Measurements from ENCODE around the gene ZCCHC24.

ZCCHC24 gene

DNA sequence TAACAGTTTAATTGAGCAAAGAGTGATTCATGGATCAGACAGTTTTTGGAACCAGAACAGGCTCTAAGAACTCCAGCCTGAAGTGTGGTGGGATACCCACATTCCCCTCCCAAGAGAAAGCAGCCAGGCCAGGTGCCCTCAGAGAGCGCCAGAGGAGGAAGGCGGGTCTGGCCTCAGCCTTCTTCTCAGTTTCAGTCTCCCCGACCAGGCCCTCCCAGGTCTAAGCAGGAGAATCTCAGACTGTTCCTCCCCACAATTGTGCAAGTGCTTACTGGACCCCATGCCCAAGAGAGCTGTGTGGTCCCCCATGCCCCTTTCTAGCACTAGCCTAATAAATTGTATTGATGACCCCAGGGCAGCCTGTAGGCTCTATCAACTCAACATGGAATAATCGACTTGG is 72.6 kb downstream of the ZCCHC24 start:
- no peak for DNase-seq (ENCODE audit: low read depth in 1 of 2, low spot score in 1 of 2)

DNA sequence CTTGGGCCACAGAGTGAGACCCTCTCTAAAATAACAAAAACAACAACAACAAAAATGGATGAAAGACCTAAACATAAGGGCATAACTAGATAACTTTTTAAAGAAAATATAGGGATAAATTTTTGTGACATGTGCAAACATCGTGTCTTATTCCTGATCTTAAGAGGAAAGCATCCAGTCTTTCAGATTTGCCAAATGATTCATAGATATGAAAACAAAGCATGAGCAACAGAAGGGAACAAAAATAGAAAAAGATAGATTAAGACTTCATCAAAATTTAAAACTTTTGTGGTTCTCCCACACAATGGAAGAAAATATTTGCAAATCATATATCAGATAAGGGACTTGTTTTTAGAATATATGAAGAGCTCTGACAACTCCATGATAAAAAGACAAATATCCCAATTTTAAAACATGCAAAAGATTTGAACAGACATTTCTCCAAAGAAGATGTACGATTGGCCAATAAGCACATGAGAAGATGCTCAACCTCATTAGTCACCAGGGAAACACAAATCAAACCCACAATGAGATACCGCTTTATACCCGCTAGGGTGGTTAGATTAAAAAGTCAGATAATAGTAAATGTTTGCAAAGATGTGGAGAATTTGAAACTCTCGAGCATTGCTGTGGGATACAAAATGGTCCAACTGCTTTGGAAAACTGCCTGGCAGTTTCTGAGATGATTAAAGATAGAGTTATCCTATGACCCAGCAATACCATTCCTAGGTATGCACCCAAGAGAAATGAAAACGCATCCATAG is 77.8 kb downstream of the ZCCHC24 start:
- DNase-seq (ENCODE audit: low read depth in 1 of 2, low spot score in 1 of 2): no peak

DNA sequence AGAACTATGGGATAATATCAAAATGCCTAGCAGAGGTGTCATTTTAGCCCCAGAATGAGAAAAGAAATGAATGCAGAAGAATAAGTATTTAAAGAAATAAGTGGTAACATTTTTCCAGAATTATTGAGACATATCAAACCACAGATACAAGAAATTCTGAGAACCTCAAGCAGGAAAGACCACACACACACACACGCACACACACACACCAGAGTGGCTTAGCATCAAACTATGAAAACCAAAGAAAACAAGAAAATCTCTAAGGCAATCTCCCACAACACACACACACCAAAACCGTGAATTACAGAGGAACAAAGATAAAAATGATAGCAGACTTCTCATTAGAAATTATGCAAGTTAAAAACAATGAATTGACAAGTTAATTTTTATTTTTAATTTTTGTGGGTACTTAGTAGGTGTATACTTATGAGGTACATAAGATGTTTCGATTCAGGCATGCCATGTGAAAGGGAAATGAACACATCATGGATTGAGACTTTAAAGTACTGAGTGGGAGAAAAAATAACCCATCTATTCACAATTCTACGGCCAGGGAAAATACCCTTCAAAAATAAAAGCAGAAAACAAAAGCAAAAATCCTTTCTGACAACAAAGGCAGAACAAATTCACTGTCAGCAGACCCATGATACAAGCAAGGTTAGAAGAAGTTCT is 83.6 kb downstream of the ZCCHC24 start:
- no peak for DNase-seq (ENCODE audit: low read depth in 1 of 2, low spot score in 1 of 2)

- DNase-seq (ENCODE audit: low read depth in 1 of 2, low spot score in 1 of 2): no peak
Measured at GRCh38 chr10:79360499-79361342, 84.7 kb downstream of the ZCCHC24 start.

- DNase-seq (ENCODE audit: low read depth in 1 of 2, low spot score in 1 of 2): no peak
Measured at GRCh38 chr10:79359816-79360498, 85.5 kb downstream of the ZCCHC24 start.

DNA sequence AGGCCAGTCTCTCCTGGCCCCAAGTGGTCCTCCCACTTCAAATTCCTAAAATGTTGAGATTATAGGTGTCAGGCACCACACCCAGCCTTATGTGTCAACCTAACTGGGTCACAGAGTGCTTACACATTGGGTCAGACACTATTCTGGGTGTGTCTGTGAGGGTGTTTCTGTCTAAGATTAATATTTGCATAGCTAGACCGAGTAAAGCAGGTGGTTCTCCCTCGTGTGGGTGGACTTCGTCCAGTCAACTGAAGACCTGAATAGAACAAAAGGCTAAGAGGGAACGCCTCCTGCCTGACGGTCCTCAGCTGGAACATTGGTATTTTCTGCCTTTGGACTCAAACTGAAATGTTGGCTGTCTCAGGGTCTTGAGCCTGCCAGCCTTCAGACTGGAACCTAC is 86.6 kb downstream of the ZCCHC24 start:
- no peak for DNase-seq (ENCODE audit: low read depth in 1 of 2, low spot score in 1 of 2)

DNA sequence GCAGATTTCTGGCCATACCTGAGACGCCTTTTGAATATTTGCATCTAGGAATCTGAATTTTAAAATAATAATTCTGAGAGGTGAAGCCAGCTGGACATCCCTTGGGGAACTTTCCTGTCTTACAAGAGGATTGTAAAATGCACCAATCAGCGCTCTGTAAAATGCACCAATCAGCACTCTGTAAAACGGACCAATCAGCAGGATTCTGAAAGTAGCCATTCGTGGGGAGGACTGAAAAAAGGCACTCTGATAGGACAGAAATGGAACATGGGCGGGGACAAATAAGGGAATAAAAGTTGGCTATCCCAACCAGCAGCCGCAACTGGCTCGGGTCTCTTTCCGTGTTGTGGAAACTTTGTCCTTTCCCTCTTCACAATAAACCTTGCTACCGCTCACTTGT is 88.2 kb downstream of the ZCCHC24 start:
- DNase-seq (ENCODE audit: low read depth in 1 of 2, low spot score in 1 of 2): no peak

GRCh38 chr10:79356104-79356503 is 89.3 kb downstream of the ZCCHC24 start:
- no peak for DNase-seq (ENCODE audit: low read depth in 1 of 2, low spot score in 1 of 2)

DNA sequence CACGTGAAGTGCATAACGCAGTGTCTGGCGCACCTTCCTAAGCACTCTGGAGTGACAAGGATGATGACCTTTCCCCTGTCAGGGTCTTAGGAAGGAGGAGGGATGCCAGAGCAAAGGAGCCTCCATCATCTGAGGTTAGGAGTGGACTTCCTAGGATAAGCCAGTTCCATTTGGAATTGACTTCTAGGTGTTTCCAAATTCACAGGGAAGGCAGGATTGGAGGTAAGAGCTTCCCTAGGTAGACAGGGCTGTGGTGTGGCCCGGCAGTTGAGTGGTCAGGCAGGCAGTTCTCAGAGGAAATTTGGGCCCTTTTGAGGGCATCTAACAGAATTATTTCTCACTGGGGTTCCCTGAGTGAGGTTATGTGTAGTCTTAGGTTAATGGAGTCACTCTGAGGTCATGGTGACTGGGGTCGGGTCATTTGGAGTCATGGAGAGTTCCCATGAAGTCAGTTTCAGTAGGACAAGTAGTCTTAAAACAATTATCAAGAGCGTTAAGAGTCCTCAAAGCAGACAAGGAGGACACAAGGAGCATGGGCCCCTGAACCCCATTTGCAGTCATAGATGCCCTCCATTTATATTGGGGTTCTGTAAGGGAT is 89.9 kb downstream of the ZCCHC24 start:
- no peak for DNase-seq (ENCODE audit: low read depth in 1 of 2, low spot score in 1 of 2)

DNA sequence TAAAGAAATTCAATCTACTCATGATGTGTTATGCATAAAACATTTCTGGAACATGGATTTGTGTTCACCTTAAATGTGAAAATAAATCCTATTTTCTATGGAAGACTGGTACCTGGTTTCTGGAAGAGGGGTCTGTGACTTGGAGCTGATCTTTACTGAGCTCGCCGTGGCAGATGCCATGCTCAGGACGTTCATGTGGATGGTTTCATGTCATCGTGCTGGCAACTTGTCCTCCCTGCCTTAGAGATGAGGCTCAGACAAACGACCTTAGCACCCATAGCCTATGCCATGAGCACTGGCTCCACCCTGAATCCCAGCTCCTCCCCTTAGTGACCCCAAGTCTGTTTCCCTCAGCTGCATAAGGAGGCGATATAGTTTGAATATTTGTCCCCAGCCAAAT is 90.8 kb downstream of the ZCCHC24 start:
- DNase-seq (ENCODE audit: low read depth in 1 of 2, low spot score in 1 of 2): no peak

- no peak for DNase-seq (ENCODE audit: low read depth in 1 of 2, low spot score in 1 of 2)
Measured at GRCh38 chr10:79354141-79354540, 91.3 kb downstream of the ZCCHC24 start.

DNA sequence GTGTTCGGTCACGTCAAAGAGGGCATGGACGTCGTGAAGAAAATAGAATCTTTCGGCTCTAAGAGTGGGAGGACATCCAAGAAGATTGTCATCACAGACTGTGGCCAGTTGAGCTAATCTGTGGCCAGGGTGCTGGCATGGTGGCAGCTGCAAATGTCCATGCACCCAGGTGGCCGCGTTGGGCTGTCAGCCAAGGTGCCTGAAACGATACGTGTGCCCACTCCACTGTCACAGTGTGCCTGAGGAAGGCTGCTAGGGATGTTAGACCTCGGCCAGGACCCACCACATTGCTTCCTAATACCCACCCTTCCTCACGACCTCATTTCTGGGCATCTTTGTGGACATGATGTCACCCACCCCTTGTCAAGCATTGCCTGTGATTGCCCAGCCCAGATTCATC is 91.7 kb downstream of the ZCCHC24 start:
- no peak for DNase-seq (ENCODE audit: low read depth in 1 of 2, low spot score in 1 of 2)

DNA sequence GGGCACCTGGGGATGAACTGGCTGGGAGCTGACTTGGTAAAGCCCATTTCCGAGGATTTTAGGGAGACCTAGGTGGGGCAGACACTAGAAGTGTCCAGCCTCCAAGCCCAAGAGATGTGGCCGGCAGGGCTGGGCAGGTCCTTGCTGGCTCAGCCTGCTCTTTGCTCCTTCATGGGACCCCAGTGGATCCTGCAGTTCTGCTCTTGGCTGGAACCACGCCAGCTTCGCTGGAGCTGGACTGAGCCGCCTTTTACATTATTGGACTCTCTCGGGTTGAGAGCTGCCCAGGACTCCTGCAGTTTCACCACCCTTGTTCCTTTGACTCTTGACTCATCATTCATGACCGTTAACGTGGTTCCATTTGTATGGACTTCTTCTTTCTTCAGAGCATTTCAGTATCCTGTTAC is 92.4 kb downstream of the ZCCHC24 start:
- no peak for DNase-seq (ENCODE audit: low read depth in 1 of 2, low spot score in 1 of 2)

GRCh38 chr10:79352035-79352877 is 93.2 kb downstream of the ZCCHC24 start:
- no peak for DNase-seq (ENCODE audit: low read depth in 1 of 2, low spot score in 1 of 2)

DNA sequence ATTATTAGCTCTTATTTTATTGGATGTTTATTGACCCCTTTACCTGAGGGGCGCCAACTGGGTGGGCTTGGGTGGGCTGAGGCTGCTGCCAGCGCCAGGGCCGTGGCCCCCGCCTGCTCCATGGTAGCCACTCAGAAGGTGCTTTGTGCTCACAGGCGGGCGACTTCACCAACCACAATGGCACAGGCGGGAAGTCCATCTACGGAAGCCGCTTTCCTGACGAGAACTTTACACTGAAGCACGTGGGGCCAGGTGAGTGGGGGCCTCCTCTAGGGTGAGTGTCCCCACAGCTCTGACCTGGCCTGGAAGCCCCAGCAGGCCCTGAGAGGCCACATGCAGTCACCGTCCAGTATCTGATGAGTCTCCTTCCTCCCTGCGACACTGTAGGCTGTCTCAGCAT is 94.1 kb downstream of the ZCCHC24 start:
- no peak for DNase-seq (ENCODE audit: low read depth in 1 of 2, low spot score in 1 of 2)

DNA sequence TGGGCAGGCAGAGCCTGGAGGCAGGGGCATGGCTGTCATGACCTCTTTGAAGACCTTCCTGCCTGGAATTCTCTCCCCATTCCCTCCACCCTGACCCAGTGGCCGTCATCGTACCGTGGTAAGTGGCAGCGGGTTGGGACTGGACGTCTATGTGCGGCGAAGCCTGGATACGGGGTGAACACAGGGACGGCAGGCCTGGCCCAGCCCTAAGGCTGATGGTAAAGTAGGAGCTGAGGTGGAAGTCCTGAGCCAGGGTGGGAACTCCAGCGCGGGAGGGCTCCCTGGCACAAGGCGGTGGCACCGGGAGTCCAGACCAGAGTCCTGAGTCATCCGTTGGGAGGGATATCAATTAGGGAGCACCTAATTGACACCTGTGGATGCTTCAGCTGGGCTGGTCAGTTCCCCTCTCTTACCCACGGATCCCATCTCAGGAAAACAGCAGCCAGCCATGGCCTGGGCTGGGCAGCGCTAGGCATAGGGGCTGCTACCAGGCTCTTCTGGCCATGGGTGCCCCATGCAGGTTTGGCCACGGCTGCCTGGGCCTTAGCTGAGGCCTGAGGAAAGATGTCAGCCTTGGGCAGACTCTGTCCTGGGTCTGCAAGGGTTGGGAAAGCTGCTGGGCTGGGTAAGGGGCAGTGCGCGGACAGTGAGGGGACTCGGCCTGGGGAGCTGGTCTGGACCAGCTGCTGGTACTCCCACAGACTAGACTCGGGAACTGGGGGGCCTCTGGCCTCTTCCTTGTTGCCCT is 94.8 kb downstream of the ZCCHC24 start:
- no peak for DNase-seq (ENCODE audit: low read depth in 1 of 2, low spot score in 1 of 2)

DNA sequence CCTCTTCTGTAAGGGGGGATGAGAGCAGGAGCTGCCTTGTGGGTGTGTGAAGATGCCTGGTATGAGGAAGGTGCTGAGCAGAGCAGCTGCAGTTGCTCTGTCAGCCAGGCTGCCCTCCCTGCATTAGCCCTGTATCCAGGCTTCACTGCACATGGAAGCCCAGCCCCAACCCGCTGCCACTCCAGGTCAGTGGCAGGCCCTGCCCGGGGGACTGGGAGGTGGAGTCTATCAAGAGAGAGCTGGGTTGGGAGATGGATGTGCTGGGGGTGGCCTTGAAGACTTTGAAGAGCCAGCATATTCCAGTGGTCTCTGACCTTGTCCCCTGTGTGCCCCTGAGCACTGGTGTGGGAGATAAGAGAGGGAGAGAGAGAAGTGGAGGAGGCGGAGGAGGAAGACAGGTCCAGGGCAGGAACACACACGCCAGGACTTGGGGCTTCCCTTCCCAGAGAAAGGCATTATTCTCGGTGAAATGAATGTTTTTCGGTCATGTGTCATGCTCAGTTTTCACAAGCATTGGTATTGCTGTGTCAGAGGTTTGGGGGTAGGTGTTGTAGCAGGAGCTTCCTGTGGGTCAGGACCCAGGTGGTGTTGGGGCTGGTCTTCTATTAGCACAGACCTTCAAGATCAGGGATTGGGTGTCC is 95.5 kb downstream of the ZCCHC24 start:
- no peak for DNase-seq (ENCODE audit: low read depth in 1 of 2, low spot score in 1 of 2)

DNA sequence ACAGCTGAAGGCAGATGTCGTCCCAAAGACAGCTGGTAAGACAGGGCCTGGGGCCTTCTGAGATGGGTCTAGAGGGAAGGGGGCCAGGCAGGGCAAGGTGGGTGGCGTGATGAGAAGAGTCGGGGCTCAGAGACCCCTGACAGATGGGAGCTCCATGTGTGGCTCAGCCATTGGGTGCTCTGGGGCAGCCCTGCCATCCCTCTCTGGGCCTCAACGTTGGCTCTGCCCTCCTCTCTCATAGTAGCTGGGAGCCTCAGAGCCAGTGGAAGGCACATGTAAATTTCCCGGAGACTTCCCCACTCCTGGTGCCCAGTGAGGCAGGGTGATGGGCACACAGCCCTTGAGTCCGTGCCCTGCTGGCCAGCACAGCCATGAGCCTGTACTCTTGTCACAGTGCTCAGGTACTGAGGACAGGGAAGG is 96.3 kb downstream of the ZCCHC24 start:
- no peak for DNase-seq (ENCODE audit: low read depth in 1 of 2, low spot score in 1 of 2)

DNA sequence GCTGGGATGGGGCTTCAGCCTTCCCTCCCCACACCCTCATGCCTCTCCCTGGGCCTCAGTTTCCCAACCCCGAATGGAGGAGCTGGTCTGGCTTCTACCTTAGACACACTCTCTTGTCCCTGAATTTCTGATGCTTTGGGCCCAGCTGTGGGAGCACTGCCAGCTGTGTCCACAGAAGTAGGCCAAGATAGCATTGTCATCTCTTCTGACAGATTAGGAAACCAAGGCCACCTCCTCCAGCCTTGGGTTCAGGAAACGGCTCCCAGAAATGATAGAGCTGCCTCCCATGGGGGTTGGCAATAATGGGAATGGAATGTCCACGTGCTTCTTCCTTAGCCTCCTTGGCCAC is 96.8 kb downstream of the ZCCHC24 start:
- no peak for DNase-seq (ENCODE audit: low read depth in 1 of 2, low spot score in 1 of 2)

Data from activated T-helper 1 cell treated with anti-CD3 and anti-CD28 coated beads, Interleukin-2, amount 50 U/mL, for 16 hours (primary cell).